HG03558 (cell line): ENCODE measurements around the gene DUSP1.
"Not testable (repeated sequence)": the region's sequence is repeated elsewhere in the genome, so short reads cannot be mapped to it uniquely, and the experiment has no call there.

Experiments used
- ATAC-seq: cut with Tn5 transposase; IDR thresholded peaks from one replicate; pipeline ENCODE4 v1.9.1; 2021; ENCODE audit warnings: moderate number of reproducible peaks; ENCODE audit not compliant: unreplicated experiment; ENCODE audit errors: extremely low read depth

The DUSP1 gene, protein sequence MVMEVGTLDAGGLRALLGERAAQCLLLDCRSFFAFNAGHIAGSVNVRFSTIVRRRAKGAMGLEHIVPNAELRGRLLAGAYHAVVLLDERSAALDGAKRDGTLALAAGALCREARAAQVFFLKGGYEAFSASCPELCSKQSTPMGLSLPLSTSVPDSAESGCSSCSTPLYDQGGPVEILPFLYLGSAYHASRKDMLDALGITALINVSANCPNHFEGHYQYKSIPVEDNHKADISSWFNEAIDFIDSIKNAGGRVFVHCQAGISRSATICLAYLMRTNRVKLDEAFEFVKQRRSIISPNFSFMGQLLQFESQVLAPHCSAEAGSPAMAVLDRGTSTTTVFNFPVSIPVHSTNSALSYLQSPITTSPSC

DNA sequence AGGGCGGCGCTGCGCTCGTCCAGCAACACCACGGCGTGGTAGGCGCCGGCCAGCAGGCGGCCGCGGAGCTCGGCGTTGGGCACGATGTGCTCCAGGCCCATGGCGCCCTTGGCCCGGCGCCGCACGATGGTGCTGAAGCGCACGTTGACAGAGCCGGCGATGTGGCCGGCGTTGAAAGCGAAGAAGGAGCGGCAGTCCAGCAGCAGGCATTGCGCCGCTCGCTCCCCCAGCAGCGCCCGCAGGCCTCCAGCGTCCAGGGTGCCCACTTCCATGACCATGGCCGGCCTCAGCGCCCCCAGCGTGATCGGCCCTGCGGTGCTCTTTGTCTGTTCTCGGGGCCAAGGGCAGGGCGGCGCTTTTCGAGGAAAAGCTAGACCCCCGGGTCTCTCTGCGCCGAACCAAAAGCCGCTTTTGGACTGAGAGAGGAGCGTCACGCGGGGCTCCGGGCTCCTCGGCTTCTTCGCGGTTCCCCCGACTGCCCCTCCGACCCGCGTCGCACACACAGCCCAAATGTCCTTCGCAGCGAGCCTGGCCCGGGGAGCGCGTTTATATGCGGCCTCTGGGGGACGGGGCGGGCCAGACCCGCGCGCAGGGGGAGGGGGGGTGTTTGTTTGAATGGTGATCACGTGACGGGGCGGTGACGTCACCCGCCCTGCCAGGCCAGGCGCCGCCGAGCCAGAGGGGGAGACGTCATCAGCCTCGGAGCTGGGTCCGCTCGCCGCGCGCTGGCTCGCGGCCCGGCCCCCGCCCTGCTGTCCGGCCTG lies at the start of gene DUSP1:
TSS of gene DUSP1 (minus strand) at position 521 of the 764 bp plus-strand sequence. CDS start at position 278, 243 bp downstream.
- peak; percentile 24 for ATAC-seq

DNA sequence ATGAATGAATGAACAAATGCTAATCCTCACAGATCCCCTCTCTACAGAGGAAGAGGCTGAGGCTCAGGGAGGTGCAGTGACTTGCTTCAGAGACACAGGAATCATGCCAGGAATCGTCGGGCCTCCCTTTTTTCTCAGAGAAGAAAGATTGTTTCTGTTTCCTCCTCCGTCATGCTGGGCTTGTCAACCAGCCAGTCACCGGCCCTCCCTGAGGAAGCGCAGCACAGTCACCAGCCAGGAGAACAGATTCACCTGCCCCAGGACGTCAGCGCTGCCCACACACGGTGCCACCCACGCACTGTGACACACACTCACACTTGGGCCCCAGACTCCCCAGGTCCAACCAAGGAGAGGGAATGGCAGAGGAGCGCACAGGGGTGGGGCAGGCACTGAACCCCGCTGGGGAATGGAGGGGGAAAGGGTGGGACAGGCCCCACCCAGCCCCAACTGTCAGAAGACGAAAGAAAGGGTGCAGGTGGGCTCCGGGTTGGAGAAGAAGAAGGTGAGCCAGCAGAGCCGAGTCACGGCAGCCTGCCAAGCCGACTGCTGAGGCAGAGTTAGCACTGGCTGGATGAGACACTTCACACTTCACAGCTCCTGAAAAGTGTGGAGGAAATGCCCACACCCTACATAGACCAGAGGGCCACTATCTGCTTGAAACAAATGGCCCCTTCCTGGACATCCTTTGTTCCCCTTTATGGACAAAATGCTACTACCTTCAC lies 49.2 kb upstream of the DUSP1 start:
- no peak for ATAC-seq

DNA sequence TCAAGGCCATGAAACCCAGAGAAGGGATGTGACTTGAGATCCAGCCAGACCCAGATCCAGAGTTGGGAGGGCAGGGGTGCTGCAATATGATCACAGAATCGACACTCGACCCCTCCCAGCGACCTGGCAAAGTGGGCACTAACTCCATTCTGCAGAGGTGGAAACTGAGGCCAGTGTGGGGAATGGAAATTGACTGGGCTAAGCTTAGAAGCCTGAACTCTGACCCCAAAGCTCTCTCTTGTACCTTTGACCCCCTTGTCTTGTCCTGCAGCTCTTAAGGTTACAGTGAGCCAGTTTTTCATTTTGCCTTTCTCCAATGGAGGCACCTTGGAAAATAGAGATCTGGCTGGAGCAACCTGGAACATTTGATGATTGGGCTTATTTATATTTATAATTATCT lies 48.6 kb upstream of the DUSP1 start:
- ATAC-seq, result no peak

DNA sequence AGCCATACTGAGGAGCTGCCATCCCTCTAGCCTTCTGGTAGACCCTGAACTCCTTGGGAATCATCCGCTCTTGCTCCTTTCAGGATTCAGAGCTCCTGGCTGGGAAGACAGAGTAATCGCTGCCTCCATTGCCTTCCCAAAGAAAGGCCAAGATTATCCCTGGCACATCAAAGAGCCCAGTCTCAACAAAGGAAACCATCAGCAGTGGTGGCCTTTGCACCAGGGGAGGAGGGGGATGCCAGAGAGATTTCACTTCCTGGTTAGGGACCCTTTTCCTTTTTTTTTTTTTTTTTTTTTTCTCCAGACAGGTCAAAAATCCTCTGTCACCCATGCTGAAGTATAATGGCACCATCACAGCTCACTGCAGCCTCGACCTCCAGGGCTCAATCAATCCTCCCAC lies 47.1 kb upstream of the DUSP1 start:
- ATAC-seq, result no peak

DNA sequence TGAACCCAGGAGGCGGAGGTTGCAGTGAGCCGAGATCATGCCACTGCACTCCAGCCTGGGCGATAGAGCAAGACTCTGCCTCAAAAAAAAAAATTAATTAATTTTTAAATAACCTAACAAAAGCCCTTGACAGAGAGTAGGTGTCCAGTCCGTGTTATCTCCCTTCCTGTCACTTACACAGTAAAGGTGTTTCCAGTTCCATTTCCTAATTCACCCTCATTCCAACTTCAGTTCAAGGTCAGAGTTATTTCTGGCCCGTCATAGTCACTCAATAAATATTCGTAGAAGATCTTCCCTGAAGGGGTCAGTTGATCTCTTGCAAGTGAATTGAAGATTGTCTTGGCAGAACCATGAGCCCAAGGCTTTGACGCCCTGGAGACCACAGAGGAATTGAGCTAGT lies 46.7 kb upstream of the DUSP1 start:
- no peak for ATAC-seq

DNA sequence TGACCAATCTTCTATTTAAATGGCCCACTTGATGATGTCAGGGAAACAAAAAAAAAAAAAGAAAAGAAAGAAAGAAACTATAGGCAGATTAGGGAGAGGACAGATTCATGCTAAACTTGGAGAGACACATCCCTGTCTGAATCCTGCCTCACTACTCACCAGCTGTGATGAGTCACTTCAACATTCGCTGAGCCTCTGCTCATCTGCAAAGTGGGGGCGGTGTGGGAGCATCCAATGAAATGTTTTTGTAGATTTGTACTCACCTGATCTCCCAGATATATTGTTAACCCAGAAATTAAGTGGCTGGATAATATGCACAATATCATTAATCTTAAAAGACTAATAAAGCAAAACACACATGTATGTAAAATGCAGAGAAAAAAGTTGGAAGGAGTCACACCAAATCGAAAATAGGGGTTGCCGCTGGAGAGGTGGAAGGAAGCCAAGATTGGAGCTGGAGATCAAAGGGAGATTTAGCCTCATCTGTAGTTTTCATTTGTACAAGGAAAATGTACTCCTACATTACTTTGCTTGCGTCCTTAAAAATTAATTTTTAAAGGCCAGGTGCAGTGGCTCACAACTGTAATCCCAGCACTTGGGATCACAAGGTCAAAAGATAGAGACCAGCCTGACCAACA lies 46.0 kb upstream of the DUSP1 start:
- no peak for ATAC-seq

DNA sequence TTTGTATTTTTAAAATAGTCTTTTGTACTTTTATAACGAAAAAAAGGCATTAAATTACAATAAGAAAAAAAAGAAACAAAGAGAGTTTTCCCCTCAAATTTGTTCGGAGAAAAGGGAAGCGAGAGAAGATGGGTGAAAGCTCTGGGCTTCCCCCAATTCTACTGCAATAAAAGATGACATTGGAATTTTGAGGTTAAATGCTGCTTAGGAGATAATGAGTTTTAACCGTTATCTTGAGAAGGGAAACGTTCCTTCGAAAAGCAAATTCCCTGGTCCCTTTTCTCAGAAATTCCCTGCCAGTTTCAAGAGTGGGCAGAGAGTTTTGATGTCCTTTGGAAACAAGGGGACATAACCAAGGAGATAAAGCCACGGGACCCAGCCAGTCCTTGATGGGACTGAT lies 44.6 kb upstream of the DUSP1 start:
- ATAC-seq, result no peak

DNA sequence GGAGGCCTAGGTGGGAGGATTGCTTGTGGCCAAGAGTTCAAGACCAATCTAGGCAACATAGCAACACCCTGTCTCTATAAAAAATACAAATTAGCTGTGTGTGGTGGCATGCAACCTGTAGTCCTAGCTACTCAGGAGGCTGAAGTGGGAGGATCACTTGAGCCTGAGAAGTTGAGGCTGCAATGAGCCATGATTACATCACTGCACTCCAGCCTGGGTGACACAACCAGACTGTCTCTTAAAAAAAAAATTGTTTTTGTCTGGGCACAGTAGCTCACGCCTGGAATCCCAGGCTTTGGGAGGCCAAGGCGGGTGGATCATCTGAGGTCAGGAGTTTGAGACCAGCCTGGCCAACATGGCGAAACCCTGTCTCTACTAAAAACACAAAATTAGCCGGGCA lies 40.0 kb upstream of the DUSP1 start:
- ATAC-seq, result not testable (repeated sequence)

DNA sequence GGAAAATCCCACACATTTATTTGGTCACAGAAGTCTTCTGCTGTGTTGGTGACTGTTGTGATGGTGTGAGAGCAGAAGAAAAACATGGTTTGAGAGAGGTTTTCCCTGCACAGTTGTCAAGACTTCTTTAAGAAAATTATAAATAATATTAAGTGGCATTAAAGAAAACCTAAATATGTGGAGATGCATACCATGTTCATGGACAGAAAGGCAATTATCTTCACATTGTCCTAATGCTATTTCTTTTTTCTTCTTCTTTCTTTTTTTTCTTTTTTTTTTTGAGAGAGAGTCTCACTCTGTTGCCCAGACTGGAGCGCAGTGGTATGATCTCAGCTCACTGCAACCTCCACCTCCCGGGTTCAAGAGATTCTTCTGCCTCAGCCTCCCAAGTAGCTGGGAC lies 38.8 kb upstream of the DUSP1 start:
- no peak for ATAC-seq

DNA sequence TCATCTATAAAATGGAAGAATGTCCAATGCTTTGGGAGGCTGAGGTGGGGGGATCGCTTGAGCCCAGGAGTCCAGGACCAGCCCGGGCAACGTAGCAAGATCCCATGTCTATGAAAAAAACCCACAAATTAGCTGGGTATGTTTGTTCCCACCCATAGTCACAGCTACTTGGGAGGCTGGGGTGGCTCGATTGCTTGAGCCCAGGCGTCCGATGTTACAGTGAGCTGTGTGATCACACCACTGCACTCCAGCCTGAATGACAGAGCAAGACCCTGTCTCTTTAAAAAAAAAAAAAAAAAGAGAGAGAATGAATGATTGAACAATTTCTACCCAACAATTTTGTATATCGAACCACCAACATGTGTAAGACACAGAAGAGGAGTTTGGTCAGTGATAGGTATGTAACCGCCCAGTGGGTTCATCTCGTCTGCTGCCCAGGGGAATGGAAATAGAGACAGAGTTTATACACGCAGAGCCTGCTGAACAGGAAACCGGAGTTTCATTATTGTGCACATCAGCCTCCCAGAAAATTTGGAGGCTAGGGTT lies 36.8 kb upstream of the DUSP1 start:
- ATAC-seq, result no peak

DNA sequence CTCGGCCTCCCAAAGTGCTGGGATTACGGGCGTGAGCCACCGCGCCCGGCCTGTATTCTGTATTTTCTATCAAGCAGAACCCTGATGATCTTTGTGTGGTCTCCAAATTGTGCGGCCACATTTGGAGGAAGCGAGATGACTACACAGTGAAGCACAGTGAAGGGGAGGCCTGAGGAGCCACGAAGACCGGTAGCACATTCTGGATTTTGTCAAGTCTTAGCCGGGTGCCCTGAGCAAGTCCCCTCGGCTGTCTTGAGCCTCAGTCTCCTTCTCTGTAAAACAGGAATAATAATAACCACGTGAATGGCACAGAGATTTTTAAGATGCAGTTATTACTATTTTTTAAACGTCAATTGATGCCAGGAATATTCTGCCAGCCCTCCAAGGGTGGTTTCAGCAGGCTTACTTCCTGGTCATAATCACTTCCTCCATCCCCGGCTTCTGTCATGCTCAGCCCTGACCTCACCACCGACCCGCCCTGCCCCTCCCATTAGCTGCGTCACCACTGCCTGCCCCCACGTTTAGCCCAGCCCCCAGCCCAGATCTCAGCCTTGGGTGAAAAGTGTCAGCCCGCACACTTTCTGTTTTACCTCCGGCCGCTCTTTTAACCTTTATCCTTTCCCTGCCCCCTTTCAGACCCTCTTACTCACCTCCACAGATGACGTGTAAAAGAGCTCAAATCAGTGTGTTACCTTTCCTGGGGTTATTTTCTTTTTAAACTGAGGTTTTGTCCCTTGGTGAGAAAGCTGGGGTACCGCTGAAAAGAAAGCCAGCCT lies 36.1 kb upstream of the DUSP1 start:
- ATAC-seq, result peak; percentile 45

DNA sequence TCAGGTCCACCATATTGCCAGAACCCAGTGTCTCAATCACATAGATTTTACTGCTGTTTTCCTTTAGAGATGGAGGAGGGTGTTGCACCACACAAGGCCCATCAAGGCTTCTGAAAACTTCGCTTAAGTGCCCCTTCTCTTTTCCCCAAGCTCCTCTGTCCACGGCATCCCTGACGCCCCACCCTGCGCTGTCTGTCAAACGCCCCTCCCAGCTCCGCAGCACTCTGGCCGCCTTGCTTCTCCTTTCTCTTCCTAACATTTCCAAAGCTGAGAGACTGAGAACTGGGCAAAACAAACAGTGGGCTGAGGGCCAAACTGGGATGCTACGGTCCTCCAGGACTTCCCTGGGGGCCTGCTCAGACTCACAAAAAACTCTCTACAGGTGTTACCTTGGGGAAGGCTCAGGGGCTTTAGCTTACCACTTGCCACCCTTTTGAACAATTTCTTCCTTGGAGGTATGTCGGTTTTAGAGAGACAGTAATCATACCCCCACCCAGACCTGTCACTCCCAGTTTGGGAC lies 34.8 kb upstream of the DUSP1 start:
- no peak for ATAC-seq

DNA sequence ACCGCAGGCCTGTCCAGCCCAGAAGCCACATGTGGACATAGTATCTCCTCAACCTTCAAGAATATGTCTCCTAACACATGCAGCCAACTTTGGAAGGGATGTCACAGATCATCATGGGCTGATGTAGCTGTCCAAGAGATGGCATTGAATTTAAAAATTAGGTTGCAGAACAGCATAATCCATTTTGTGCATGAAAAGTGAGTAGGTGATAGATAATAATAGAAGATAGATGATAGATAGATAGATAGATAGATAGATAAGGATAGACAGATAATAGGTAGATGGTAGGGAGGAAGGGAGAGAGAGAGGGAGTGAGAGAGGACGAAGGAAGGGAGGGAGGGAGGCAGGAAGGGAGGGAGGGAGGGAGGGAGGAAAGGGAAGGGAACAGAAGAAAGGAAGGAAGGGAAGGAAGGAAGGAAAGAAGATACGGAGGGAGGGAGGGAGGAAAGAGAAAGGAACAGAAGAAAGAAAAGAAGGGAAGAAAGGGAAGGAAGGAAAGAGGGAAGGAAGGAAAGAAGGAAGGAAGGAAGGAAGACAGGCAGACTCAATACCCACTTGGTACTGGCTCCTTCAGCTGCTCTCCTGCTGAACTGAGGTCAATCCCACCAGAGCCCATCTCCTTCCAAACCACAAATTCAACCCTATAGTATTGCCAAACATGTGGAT lies 34.2 kb upstream of the DUSP1 start:
- ATAC-seq, result no peak

DNA sequence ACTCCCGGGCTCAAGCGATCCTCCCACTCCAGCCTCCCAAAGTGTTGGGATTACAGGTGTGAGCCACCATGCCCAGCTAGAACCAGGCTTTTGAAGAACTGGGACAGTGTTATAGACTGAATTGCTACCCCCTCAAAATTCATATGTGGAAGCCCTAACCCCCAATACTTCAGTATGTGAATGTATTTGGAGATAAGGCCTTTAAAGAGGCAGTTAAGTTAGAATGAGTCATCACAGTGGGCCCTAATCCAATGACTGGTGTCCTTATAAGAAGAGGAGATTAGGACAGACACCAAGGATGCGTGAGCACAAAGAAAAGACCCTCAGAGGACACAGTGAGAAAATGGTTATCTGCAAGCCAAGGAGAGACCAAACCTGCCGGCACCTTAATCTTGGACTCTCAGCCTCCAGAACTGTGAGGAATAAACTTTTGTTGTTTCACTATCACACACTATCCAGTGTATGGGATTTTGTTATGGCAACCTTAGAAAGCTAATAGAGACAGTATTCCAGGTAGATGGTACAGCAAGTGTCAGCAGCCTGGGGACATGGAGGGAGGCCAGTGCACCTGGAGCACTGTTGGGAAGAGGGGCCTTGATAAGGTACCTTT lies 31.7 kb upstream of the DUSP1 start:
- ATAC-seq, result no peak

DNA sequence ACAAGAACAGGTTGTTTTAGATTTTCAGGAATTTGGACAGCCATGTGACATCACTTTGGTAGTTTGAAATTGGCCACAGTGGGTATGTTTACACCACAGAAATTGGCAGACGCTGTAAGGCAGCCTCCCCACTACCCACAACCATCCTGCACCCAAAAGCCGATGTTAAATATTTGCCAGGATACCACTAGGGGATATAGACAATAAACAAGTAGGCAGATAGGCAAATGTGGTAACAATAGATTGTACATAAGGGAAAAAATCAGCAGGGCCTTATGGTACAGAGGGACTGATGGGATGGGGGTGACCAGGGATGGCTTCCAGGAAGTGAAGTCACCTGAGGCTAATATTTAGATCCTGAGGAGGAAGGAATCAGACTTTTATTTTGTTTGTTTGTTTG lies 31.1 kb upstream of the DUSP1 start:
- no peak for ATAC-seq

DNA sequence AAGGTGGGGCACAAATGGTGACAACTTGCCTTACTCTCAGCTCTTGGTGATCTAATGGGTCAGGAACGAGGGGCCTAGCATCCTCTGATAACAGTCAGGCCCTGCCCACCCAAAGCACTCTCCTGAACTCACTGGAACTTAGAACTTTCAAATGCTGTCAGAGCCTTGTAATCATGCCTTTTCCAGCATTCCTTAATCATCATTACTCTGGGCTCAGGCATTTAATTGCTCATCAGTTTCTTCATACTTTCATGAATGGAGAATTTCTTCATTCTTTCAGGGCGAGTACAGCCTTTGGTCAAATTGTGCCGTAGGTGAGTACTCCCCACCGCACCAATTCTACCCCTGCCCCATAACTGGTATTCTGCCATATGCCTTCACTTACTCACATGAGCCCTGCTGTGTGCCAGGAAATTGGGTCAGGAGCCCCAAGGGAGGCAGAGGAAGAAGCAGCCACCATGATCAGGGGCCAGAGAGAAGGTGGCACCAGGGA lies 30.2 kb upstream of the DUSP1 start:
- no peak for ATAC-seq

DNA sequence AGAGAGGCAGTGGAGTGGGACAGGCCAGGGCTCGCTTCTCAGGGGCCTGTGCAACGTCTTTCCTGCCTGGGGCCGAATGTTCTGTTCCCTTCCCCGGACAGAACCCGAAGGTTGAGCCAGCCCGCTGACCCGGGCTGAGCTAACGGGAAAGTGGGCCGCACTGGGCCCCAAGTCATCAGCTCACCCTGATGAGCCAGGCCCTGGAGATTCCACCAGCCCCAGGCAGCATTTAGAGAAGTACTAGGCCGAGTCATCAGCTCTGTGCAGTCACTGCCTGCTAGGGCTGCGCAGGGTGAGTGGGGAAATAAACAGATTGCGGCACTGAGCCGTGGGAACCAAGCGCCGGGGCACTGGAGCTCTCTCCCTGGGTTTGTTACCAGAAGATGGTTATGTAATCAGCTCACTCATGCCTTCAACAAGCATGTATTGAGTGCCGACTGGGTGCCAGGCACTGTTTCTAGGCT lies 29.1 kb upstream of the DUSP1 start:
- ATAC-seq, result no peak

DNA sequence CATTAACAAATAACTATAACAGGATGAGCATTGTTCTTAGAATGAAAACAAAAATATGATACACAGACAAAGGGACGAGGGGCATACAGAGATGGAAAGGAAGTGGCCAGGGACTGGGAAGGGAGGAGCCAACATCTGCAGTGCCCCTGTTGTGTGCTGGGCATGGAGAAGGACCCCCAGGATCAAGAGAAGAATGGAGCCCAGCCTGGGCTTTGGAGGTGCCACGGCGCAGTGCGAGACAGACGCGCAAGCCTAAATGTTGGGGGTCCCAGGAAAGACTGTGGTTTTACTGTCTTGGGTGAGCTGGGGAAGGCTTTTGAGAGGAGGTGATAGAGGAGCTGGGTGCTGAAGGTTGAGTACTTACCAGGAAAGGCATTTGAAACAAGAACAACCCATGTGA lies 28.4 kb upstream of the DUSP1 start:
- no peak for ATAC-seq
